Measurements from ENCODE around the gene ABHD8. TPM values are rescaled to one million over a fixed set of nuclear protein-coding genes. Genes with fewer than 3 reads are reported as not detected.

Gene ABHD8
- total RNA-seq, 1 donor from 2014 or later = 4.6 TPM

DNA sequence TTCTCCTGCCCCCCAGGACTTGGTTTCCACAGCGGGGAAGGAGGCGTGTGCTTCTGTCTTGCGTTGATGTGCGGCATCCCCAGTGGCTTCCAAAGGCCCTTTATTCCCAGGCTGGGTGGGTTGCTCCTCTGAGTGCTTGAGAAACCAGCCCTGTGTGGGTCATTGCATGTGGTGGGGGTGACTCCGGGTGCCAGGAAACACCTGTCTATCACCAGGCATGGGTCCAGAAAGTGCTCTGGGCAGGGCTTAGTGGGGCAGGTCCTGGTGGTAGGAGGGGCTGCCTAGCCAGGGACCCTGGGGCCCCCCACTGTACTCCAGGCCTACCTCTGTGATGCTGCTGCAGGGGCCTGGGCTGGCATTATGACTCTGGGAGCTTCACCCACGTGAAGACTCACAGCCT lies 15.7 kb upstream of the ABHD8 start:
- peaks cover 12% of the 10 kb centered on the region for H3K36me3 Mint-ChIP-seq
- Histone ChIP-seq H4K20me1 (ENCODE audit: low read depth) (peaks cover 5% of the 10 kb centered on the region), H3K27me3 (no peaks in the 10 kb centered on the region), H3K4me3 (no peak overlapping the region), H3K27ac (no peak overlapping the region), H3F3A (ENCODE audit: low read depth) (peaks cover 7% of the 10 kb centered on the region), H3K79me2 (ENCODE audit: low read depth) (no peaks in the 10 kb centered on the region), H3K9ac (no peak overlapping the region), H2AFZ (replicated peaks) (no peak overlapping the region), H3K36me3 (no peaks in the 10 kb centered on the region), H3K4me2 (no peak overlapping the region), H3K9me3 (ENCODE audit: low read depth) (no peaks in the 10 kb centered on the region), H3K4me1 (no peaks in the 10 kb centered on the region)
- no peak overlapping the region for H3K27ac Mint-ChIP-seq
- H3K27me3 Mint-ChIP-seq (ENCODE audit: insufficient read depth, low read depth) = peaks cover 4% of the 10 kb centered on the region
- no peak for DNase-seq (ENCODE audit: low spot score)
- H3K4me3 Mint-ChIP-seq = no peak overlapping the region
- H3K9me3 Mint-ChIP-seq = no peaks in the 10 kb centered on the region
- no peaks in the 10 kb centered on the region for H3K4me1 Mint-ChIP-seq
- TF ChIP-seq EZH2 (IDR thresholded peaks at IDR 0.05) = no peak
- no peak for TF ChIP-seq EZH2phosphoT487 (IDR thresholded peaks at IDR 0.05)

DNA sequence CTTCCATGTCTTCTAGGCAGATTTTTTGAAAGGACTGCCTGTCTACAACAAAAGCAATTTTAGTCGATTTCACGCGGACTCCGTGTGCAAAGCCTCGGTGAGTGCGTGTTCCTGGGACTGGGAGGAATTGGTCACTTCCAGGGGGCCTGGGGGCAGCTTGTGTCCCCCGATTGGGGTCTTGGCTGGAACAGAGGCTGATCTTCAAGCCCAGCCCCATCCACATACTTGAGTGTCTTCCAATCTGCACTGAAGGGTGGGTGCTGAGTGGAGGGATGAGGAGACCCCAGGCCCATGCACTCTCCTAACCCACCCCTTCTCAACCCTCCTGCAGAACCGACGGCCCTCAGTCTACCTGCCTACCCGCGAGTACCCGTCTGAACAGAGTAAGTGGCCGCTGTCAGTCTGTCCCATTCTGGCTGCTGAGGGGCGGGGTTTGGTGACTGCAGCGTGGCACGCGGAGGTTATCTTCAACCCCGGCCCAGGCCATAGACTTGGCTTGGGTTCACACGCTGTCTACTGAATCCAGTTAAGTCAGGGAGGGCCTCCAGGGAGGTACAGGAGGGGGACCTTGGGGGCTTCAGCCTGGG lies 10.9 kb upstream of the ABHD8 start:
- Mint-ChIP-seq H3K4me1 (peaks cover 14% of the 10 kb centered on the region), H3K27ac (no peak overlapping the region), H3K4me3 (no peak overlapping the region), H3K27me3 (ENCODE audit: insufficient read depth, low read depth) (peaks cover 2% of the 10 kb centered on the region), H3K36me3 (peaks cover 9% of the 10 kb centered on the region), H3K9me3 (no peaks in the 10 kb centered on the region)
- no peaks in the 10 kb centered on the region for H3K27me3 ChIP-seq
- H3K79me2 ChIP-seq (ENCODE audit: low read depth) = peaks cover 35% of the 10 kb centered on the region
- H3K9me3 ChIP-seq (ENCODE audit: low read depth) = no peaks in the 10 kb centered on the region
- peaks cover 9% of the 10 kb centered on the region for H3F3A ChIP-seq (ENCODE audit: low read depth)
- DNase-seq (ENCODE audit: low spot score) = no peak
- no peak overlapping the region for H3K27ac ChIP-seq
- H2AFZ ChIP-seq (replicated peaks) = no peak overlapping the region
- peaks cover 7% of the 10 kb centered on the region for H3K4me1 ChIP-seq
- H4K20me1 ChIP-seq (ENCODE audit: low read depth) = peaks cover 21% of the 10 kb centered on the region
- H3K9ac ChIP-seq = no peak overlapping the region
- no peak overlapping the region for H3K4me3 ChIP-seq
- TF ChIP-seq, protein P1, sequence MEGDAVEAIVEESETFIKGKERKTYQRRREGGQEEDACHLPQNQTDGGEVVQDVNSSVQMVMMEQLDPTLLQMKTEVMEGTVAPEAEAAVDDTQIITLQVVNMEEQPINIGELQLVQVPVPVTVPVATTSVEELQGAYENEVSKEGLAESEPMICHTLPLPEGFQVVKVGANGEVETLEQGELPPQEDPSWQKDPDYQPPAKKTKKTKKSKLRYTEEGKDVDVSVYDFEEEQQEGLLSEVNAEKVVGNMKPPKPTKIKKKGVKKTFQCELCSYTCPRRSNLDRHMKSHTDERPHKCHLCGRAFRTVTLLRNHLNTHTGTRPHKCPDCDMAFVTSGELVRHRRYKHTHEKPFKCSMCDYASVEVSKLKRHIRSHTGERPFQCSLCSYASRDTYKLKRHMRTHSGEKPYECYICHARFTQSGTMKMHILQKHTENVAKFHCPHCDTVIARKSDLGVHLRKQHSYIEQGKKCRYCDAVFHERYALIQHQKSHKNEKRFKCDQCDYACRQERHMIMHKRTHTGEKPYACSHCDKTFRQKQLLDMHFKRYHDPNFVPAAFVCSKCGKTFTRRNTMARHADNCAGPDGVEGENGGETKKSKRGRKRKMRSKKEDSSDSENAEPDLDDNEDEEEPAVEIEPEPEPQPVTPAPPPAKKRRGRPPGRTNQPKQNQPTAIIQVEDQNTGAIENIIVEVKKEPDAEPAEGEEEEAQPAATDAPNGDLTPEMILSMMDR (IDR thresholded peaks at IDR 0.05) = no peak
- no peak for TF ChIP-seq EZH2 (IDR thresholded peaks at IDR 0.05)
- no peak for TF ChIP-seq EZH2phosphoT487 (IDR thresholded peaks at IDR 0.05)
- H3K36me3 ChIP-seq = no peaks in the 10 kb centered on the region
- no peak overlapping the region for H3K4me2 ChIP-seq

DNA sequence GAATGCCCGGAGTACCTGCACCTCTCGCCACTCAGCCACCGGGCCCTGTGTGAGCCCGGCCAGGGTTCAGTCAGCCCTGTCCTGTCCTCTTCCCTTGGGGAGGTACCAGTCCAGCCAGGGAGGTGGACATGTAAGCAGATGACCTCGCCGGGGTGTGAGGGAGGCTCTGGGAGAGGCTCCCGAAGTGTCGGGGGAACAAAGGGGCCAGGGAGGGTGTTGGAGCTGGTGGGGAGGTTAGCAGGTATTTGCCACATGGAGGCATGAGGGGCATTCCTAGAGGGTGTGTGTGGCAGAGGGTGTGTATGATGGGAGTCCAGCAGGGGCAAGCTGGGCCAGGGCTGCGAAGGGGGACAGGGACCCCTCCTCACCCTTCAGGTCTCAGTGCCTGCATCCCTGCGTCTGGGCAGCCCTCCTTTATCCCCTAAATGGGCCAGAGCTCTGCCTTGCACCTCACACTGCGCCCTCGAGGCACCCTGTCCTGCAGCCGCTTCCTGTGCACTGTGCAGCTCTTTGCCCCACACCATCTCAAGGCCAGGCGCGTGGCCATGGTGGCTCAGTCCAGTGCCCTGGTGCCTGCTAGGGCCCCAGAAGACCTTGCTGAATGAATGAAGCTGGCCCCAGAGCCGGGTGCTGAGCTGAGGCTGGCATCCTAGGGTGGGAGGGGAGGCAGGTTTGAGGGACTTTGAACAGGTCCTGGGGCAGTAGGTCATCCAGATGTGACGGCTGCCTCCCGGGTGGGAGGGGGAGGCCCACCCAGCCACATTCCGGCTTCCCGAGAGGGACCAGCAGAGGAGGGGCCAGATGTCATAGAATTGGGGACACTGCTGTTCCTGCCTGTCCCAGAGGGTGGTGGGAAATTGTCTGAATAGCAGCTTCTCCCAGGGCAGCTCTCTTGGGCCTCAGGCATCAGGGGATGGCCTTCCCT lies 9.2 kb upstream of the ABHD8 start:
- H3K4me2 ChIP-seq = no peak overlapping the region
- Mint-ChIP-seq H3K27ac (no peak overlapping the region), H3K4me3 (no peak overlapping the region), H3K27me3 (ENCODE audit: insufficient read depth, low read depth) (peaks cover 4% of the 10 kb centered on the region), H3K36me3 (peaks cover 9% of the 10 kb centered on the region), H3K4me1 (peaks cover 21% of the 10 kb centered on the region), H3K9me3 (no peaks in the 10 kb centered on the region)
- H3K9ac ChIP-seq = no peak overlapping the region
- no peaks in the 10 kb centered on the region for H3K27me3 ChIP-seq
- H3K36me3 ChIP-seq = no peaks in the 10 kb centered on the region
- peaks cover 36% of the 10 kb centered on the region for H3K79me2 ChIP-seq (ENCODE audit: low read depth)
- peaks cover 21% of the 10 kb centered on the region for H4K20me1 ChIP-seq (ENCODE audit: low read depth)
- DNase-seq (ENCODE audit: low spot score) = no peak
- H3K4me1 ChIP-seq = peaks cover 7% of the 10 kb centered on the region
- no peak overlapping the region for H2AFZ ChIP-seq (replicated peaks)
- peaks cover 21% of the 10 kb centered on the region for H3F3A ChIP-seq (ENCODE audit: low read depth)
- TF ChIP-seq EZH2phosphoT487 (IDR thresholded peaks at IDR 0.05) (no peak), EZH2 (IDR thresholded peaks at IDR 0.05) (no peak)
- TF ChIP-seq, protein P1 (IDR thresholded peaks at IDR 0.05) = no peak
- no peak overlapping the region for H3K27ac ChIP-seq
- H3K4me3 ChIP-seq = no peak overlapping the region
- H3K9me3 ChIP-seq (ENCODE audit: low read depth) = no peaks in the 10 kb centered on the region
